MM.1S (cell line): Measurements from ENCODE around the gene HIVEP1.
A peak's percentile ranks its signal among the peaks of the same experiment; 100 is the strongest.

Experiments used
- DNase-seq: peaks from one replicate; pipeline ENCODE4 v3.0.0-alpha.2; 2015
- H2AFZ ChIP-seq: fragments of 300-600 bp; sonication (generic); 2 replicates; pipeline ENCODE4 v1.6.0; 2016; ENCODE audit warnings: antibody characterized with exemption, low read length
- H3F3A ChIP-seq: fragments of 300-600 bp; sonication (generic); 2 replicates; pipeline ENCODE4 v1.6.1; 2016; ENCODE audit warnings: mild to moderate bottlenecking, antibody characterized with exemption, low read length, moderate library complexity, mixed read lengths; ENCODE audit not compliant: insufficient read depth
- H3K27ac ChIP-seq: fragments of 300-600 bp; sonication (generic); 2 replicates; pipeline ENCODE4 v1.5.1; 2016; ENCODE audit warnings: mild to moderate bottlenecking, low read length
- H3K27me3 ChIP-seq: fragments of 300-600 bp; sonication (generic); replicated peaks from 2 replicates; pipeline ENCODE4 v1.6.0; 2016; ENCODE audit warnings: low read length; ENCODE audit not compliant: insufficient read depth
- H3K36me3 ChIP-seq: fragments of 300-600 bp; sonication (generic); replicated peaks from 2 replicates; pipeline ENCODE4 v1.6.1; 2016; ENCODE audit warnings: mild to moderate bottlenecking, low read length, mixed read lengths; ENCODE audit not compliant: insufficient read depth
- H3K4me1 ChIP-seq: fragments of 300-600 bp; sonication (generic); 2 replicates; pipeline ENCODE4 v1.6.1; 2016; ENCODE audit warnings: low read length, mixed read lengths
- H3K4me2 ChIP-seq: fragments of 300-600 bp; sonication (generic); 2 replicates; pipeline ENCODE4 v1.6.0; 2016; ENCODE audit warnings: low read depth, low read length
- H3K4me3 ChIP-seq: fragments of 300-600 bp; sonication (generic); 2 replicates; pipeline ENCODE4 v1.5.1; 2016; ENCODE audit warnings: low read length, mixed read lengths
- H3K79me2 ChIP-seq: fragments of 300-600 bp; sonication (generic); 2 replicates; pipeline ENCODE4 v1.6.1; 2016; ENCODE audit warnings: mixed run types, low read length, mixed read lengths
- H3K9ac ChIP-seq: fragments of 300-600 bp; sonication (generic); 2 replicates; pipeline ENCODE4 v1.6.1; 2016; ENCODE audit warnings: low read length, mixed read lengths
- H3K9me2 ChIP-seq: fragments of 300-600 bp; sonication (generic); replicated peaks from 2 replicates; pipeline ENCODE4 v1.6.1; 2016; ENCODE audit warnings: mild to moderate bottlenecking, low read length, mixed read lengths; ENCODE audit not compliant: insufficient read depth
- H3K9me3 ChIP-seq: fragments of 300-600 bp; sonication (generic); replicated peaks from 2 replicates; pipeline ENCODE4 v1.6.1; 2016; ENCODE audit warnings: mild to moderate bottlenecking, low read length, mixed read lengths; ENCODE audit not compliant: insufficient read depth
- H4K20me1 ChIP-seq: fragments of 300-600 bp; sonication (generic); 2 replicates; pipeline ENCODE4 v1.6.1; 2016; ENCODE audit warnings: mild to moderate bottlenecking, low read length, moderate library complexity, mixed read lengths; ENCODE audit not compliant: insufficient read depth
- CTCF ChIP-seq: fragments of 300-600 bp; sonication (generic); IDR thresholded peaks from 2 replicates; pipeline ENCODE4 v1.5.1; 2016; ENCODE audit warnings: antibody characterized with exemption, low read length, mixed read lengths
- EZH2 ChIP-seq: fragments of 300-600 bp; sonication (generic); optimal IDR thresholded peaks from 2 replicates; pipeline ENCODE3; 2017; ENCODE audit warnings: low read depth, mild to moderate bottlenecking, antibody characterized with exemption, low read length, mixed read lengths
- EZH2phosphoT487 ChIP-seq: fragments of 300-600 bp; sonication (generic); IDR thresholded peaks from 2 replicates; pipeline ENCODE4 v1.6.1; 2018; ENCODE audit warnings: antibody characterized with exemption, low read length

Gene HIVEP1

DNA sequence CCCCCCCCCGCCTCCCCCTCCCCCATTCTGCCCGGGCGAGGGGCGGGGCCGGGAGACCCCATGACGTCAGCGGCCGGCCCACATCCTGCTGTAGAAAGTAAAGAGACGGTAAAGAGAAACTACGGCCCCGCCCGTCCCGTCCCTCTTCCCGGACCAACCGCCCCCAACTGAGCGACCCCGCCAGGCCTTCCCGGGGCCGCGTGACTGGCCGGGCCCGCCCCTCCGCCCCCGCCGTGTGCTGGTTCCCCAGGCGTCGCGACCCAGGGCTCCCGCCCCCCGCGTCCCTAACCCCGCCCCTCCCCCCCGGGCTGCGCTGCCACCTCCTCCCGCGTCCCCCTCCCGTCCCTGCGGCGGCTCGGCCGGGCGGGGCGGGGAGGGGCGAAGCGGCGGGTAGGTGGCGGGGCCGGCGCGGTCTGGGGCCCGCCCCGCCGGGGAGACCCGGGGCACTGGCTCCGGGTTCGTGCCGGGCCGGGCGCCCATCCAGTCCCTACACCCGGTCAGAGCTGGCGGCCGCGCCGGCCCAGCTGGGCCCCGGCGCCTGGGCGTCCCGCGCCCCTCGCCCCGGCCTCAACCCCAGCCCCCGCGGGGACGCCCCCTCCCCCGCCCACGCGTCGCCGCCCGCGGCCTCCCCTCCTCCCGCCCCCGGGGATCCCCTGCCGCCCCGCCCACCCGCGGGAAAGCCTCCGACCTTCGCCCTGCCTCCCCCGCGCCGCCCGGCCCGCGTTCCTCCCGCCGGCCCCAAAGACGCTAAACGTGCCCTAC, 655 bp upstream of the HIVEP1 start:
- H4K20me1 ChIP-seq: no peaks in the 10 kb centered on the region
- H3K9ac ChIP-seq: no peak overlapping the region
- H3K27me3 ChIP-seq: no peaks in the 10 kb centered on the region
- peaks cover 56% of the 10 kb centered on the region for H3K79me2 ChIP-seq
- H3K36me3 ChIP-seq: no peaks in the 10 kb centered on the region
- no peak overlapping the region for H3K4me3 ChIP-seq
- H3F3A ChIP-seq: peaks cover 30% of the 10 kb centered on the region
- H3K4me1 ChIP-seq: peaks cover 10% of the 10 kb centered on the region; the same call in 1 of the 2 replicates
- no peak overlapping the region for H3K4me2 ChIP-seq
- no peaks in the 10 kb centered on the region for H3K9me3 ChIP-seq
- DNase-seq: peak; percentile 95
- TF ChIP-seq EZH2 (no peak), CTCF (no peak), EZH2phosphoT487 (no peak)
- H2AFZ ChIP-seq: no peak overlapping the region
- H3K9me2 ChIP-seq: no peaks in the 10 kb centered on the region
- peak overlapping the region; percentile 99; the same call in 1 of the 2 replicates for H3K27ac ChIP-seq

DNA sequence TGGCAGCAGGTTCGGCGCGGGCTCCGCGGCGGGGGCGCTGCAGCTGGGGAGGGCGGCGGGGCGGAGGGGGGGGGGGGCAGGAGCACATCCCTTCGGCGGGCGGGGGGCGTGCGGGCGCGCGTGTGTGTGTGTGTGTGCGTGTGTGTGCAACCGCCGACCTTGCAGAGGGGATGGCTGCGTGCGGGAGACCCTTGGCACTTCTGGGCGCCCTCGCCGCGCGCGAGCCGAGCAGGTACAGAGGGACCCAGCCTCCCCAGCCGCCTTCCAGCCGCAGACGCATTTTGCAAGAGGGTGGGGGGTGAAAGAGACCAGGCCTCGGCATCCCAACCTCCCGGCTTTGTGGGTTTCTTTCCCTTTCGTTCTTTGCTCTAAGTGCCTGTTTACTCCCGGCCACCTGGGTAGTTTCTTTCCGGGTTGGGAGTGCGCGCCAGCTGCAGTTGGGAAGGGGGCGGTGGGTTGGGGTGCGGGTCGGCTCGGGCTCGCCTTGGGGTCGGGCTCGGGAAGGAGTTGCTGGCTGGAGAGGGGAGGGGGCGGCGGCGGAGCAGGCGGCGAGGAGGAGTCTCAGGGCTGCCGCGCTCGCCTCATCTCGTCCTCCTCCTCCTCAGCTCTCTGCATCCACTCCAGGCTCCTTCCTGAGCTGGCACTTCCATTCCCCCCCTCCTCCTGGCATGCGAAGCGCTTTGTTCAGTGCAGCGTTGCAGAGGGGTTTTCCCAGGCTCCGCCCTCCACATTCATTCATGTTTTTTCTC, 620 bp downstream of the HIVEP1 start:
- H3K9me2 ChIP-seq: no peaks in the 10 kb centered on the region
- peak overlapping the region; percentile 91 for H3K4me3 ChIP-seq
- H3K36me3 ChIP-seq: peaks cover 3% of the 10 kb centered on the region; the same call in 1 of the 2 replicates
- H4K20me1 ChIP-seq: no peaks in the 10 kb centered on the region
- peaks cover 66% of the 10 kb centered on the region for H3K79me2 ChIP-seq
- no peaks in the 10 kb centered on the region for H3K9me3 ChIP-seq
- peak overlapping the region; percentile 83 for H3K27ac ChIP-seq
- H2AFZ ChIP-seq: no peak overlapping the region
- H3K4me2 ChIP-seq: peak overlapping the region; percentile 83
- TF ChIP-seq EZH2phosphoT487: no peak
- no peak for TF ChIP-seq EZH2
- TF ChIP-seq CTCF: no peak
- DNase-seq: peak; percentile 45
- H3K4me1 ChIP-seq: peaks cover 6% of the 10 kb centered on the region; the same call in 1 of the 2 replicates
- peaks cover 27% of the 10 kb centered on the region for H3F3A ChIP-seq
- H3K9ac ChIP-seq: peak overlapping the region; percentile 97
- H3K27me3 ChIP-seq: no peaks in the 10 kb centered on the region

- Histone ChIP-seq H3K9me2 (no peaks in the 10 kb centered on the region), H3K27me3 (no peaks in the 10 kb centered on the region), H3K79me2 (peaks cover 68% of the 10 kb centered on the region), H2AFZ (no peak overlapping the region), H3K36me3 (peaks cover 3% of the 10 kb centered on the region; the same call in 1 of the 2 replicates), H3K9ac (peak overlapping the region; percentile 97), H3K4me3 (peak overlapping the region; percentile 91), H3K27ac (peak overlapping the region; percentile 83; the same call in 1 of the 2 replicates), H3K4me2 (peak overlapping the region; percentile 83), H3K9me3 (no peaks in the 10 kb centered on the region), H3F3A (peaks cover 22% of the 10 kb centered on the region), H4K20me1 (no peaks in the 10 kb centered on the region), H3K4me1 (0 out of 2 replicates have a peak, but pooled peaks cover 4% of the 10 kb centered on the region)
- TF ChIP-seq EZH2phosphoT487: no peak
- no peak for TF ChIP-seq EZH2
- no peak for TF ChIP-seq CTCF
- no peak for DNase-seq
These were observed 1.2 kb downstream of the HIVEP1 start for GRCh38 chr6:12013307-12013719.
